Activated T-cell treated with anti-CD3 and anti-CD28 coated beads, Interleukin-2, amount 50 U/mL, for 72 hours (primary cell): ENCODE data around the gene PRRC2B. TPM values are rescaled to one million over a fixed set of nuclear protein-coding genes. Genes with fewer than 3 reads are reported as not detected.
"Not testable (repeated sequence)": the region's sequence is repeated elsewhere in the genome, so short reads cannot be mapped to it uniquely, and the experiment has no call there.

Experiments
- ATAC-seq, 2 donors: fragments of 150-1000 bp; cut with Tn5 transposase; replicated peaks in 1 of 2; 2 replicates each; pipeline ENCODE4 v1.10.0; 2021; ENCODE audit warnings: moderate library complexity in 2 of 2, mild to moderate bottlenecking in 1 of 2
- DNase-seq, 2 donors: peaks; one replicate each; pipeline ENCODE4 v3.0.0; 2021 to 2022; ENCODE audit warnings: mixed read lengths in 1 of 2
- H3K27ac Mint-ChIP-seq: one replicate; pipeline ENCODE4 v1.8.0; 2022; ENCODE audit warnings: mild to moderate bottlenecking, moderate library complexity, mixed read lengths
- H3K27me3 Mint-ChIP-seq: one replicate; pipeline ENCODE4 v1.8.0; 2022; ENCODE audit warnings: low read depth, mixed read lengths
- H3K36me3 Mint-ChIP-seq, 2 donors: one replicate each; pipeline ENCODE4 v1.8.0; 2022; ENCODE audit warnings: mixed read lengths in 2 of 2, mild to moderate bottlenecking in 1 of 2; ENCODE audit not compliant: insufficient read depth in 2 of 2
- H3K4me1 Mint-ChIP-seq: one replicate; pipeline ENCODE4 v1.8.0; 2022; ENCODE audit warnings: low read depth, mixed read lengths
- H3K4me3 Mint-ChIP-seq, 2 donors: one replicate each; pipeline ENCODE4 v1.8.0; 2022; ENCODE audit warnings: mild to moderate bottlenecking in 2 of 2, mixed read lengths in 2 of 2, moderate library complexity in 2 of 2
- H3K9me3 Mint-ChIP-seq, 2 donors: one replicate each; pipeline ENCODE4 v1.8.0; 2022; ENCODE audit warnings: mixed read lengths in 2 of 2
- total RNA-seq, 2 donors: library from RNA; stranded (reverse); gene quantifications; one replicate each; pipeline ENCODE4 v1.2.3, GENCODE V29; 2022

Gene PRRC2B
- total RNA-seq, 2 donors from 2014 or later = 179 to 214 TPM

- H3K9me3 Mint-ChIP-seq = no peaks in the 10 kb centered on the region
- peak overlapping the region; percentile 87 to 95 for H3K4me3 Mint-ChIP-seq
- H3K27ac Mint-ChIP-seq = peak overlapping the region; percentile 94
- no peaks in the 10 kb centered on the region for H3K27me3 Mint-ChIP-seq
- H3K4me1 Mint-ChIP-seq = peaks cover 61% of the 10 kb centered on the region
- DNase-seq (peak; percentile 78 to 87), ATAC-seq (peak; percentile 73 to 79)
- peaks cover 0 to 4% of the 10 kb centered on the region in 2 donors for H3K36me3 Mint-ChIP-seq
Observed at GRCh38 chr9:131395157-131396098, 1.5 kb downstream of the PRRC2B start.

DNA sequence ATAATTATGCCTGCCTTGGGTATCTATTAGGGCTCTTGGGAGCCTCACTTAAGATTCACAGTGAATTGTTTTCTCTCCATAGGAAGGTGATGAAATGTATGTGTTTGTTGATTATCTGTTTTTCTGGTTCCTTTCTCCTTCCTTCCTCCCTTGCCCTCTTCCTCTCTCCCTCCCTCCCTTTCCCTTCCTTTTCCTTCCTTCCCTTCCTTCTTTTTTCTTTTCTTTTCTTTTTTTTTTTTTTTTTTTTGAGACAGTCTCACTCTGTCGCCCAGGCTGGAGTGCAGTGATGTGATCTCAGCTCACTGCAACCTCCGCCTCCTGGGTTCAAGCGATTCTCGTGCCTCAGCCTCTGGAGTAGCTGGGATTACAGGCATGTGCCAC lies 2.2 kb downstream of the PRRC2B start:
- peaks cover 67% of the 10 kb centered on the region for H3K4me1 Mint-ChIP-seq
- H3K4me3 Mint-ChIP-seq = peak overlapping the region; percentile 87 to 95
- H3K27ac Mint-ChIP-seq = peak overlapping the region; percentile 85
- not testable (repeated sequence) for H3K36me3 Mint-ChIP-seq, H3K27me3 Mint-ChIP-seq, DNase-seq, H3K9me3 Mint-ChIP-seq, ATAC-seq

- H3K36me3 Mint-ChIP-seq = peaks cover 0 to 9% of the 10 kb centered on the region in 2 donors
- H3K4me3 Mint-ChIP-seq = peak overlapping the region; percentile 87 to 95
- ATAC-seq (no peak), DNase-seq (no peak)
- H3K27me3 Mint-ChIP-seq = no peaks in the 10 kb centered on the region
- peaks cover 73% of the 10 kb centered on the region for H3K4me1 Mint-ChIP-seq
- H3K9me3 Mint-ChIP-seq = no peaks in the 10 kb centered on the region
- H3K27ac Mint-ChIP-seq = peak overlapping the region; percentile 85
Observed at GRCh38 chr9:131396626-131397025, 2.7 kb downstream of the PRRC2B start.

DNA sequence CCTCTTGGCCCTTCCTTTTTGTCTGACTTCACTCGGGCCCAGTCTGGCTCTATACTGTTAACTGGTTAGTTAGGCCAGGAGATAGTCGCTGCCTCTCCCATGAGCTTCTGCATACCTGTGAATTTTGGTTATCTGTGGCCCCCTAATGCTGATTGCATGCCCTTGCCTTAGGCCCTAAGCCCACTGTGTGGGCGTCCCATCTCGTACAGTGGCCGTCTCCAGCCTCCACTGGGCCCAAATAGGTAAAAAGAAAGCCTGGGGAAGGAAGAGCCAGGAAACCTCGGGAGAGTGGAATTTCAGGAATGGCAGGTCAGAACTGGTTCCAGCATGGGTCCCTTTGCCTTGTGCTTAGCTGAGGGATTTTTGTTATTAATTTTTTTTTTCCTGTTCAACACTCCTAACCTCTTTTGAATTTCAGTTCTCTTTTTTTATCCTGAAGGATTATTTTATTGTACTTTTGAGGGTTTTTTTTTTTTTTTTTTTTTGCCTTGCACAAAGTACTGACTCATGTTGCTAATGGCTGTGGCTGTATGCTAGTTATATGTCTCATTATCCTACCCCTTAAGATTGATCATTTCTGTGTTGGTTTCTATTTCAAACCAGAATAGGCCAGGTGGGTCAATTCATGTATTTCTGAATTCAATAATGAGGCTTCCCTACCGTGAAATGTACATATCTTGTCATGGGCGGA lies 3.4 kb downstream of the PRRC2B start:
- Mint-ChIP-seq H3K27ac (peak overlapping the region; percentile 94), H3K27me3 (no peaks in the 10 kb centered on the region), H3K36me3 (peaks cover 1 to 9% of the 10 kb centered on the region in 2 donors), H3K9me3 (no peaks in the 10 kb centered on the region), H3K4me3 (peak overlapping the region; percentile 87 to 95), H3K4me1 (peaks cover 79% of the 10 kb centered on the region)
- ATAC-seq = peak in 1 of 2 donors; percentile 19
- no peak for DNase-seq

DNA sequence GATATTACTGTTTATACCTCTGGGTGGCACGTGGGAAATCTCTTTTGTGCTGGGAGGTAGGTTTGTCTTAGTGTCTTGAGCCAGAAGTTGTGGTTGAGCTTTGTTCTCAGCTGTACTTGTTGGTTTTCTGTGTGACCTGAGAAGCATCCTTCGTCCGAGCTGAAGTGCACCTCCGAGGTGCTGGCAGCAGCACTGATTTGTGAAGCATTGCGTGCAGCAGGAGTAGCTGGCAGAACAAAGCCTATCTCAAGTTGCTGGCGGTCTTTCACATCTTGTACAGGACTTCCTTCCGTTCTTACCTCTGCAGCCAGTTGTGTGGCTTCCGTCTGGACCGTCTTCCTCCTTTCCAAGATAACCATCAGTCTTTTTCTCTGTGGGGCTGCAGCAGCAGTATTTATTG lies 4.3 kb downstream of the PRRC2B start:
- peak overlapping the region; percentile 87 to 95 for H3K4me3 Mint-ChIP-seq
- peak; percentile 51 to 54 for DNase-seq
- peak; percentile 5 to 20 for ATAC-seq
- H3K36me3 Mint-ChIP-seq = peaks cover 1 to 14% of the 10 kb centered on the region in 2 donors
- no peaks in the 10 kb centered on the region for H3K27me3 Mint-ChIP-seq
- H3K27ac Mint-ChIP-seq = peak overlapping the region; percentile 94
- no peaks in the 10 kb centered on the region for H3K9me3 Mint-ChIP-seq
- peaks cover 84% of the 10 kb centered on the region for H3K4me1 Mint-ChIP-seq

GRCh38 chr9:131399972-131400371 lies 6.1 kb downstream of the PRRC2B start:
- no peak for ATAC-seq
- Mint-ChIP-seq H3K4me3 (peak overlapping the region; percentile 59 to 95), H3K4me1 (peaks cover 98% of the 10 kb centered on the region), H3K27ac (peak overlapping the region; percentile 47), H3K27me3 (no peaks in the 10 kb centered on the region), H3K36me3 (peaks cover 1 to 14% of the 10 kb centered on the region in 2 donors), H3K9me3 (no peaks in the 10 kb centered on the region)
- no peak for DNase-seq

GRCh38 chr9:131400627-131401026 lies 6.7 kb downstream of the PRRC2B start:
- Mint-ChIP-seq H3K9me3 (no peaks in the 10 kb centered on the region), H3K4me1 (peaks cover 100% of the 10 kb centered on the region), H3K27me3 (no peaks in the 10 kb centered on the region), H3K27ac (peak overlapping the region; percentile 85), H3K4me3 (peak overlapping the region; percentile 59 to 95), H3K36me3 (peaks cover 1 to 13% of the 10 kb centered on the region in 2 donors)
- no peak for ATAC-seq
- DNase-seq = no peak

DNA sequence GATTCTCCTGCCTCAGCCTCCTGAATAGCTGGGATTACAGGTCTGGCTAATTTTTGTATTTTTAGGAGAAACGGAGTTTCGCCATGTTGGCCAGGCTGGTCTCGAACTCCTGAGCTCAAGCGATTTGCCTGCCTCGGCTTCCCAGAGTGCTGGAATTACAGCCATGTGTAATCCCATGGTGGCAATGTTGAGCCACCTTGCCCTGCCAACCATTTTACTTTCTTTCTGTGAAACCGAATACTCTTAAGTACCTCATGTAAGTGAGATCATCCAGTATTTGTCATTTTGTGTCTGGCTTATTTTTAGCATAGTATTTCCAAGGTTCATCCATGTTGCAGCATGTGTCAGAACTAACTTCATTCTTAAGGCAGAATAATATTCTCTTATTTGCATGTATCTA lies 8.2 kb downstream of the PRRC2B start:
- Mint-ChIP-seq H3K9me3 (no peaks in the 10 kb centered on the region), H3K36me3 (peaks cover 1 to 13% of the 10 kb centered on the region in 2 donors), H3K4me1 (peaks cover 100% of the 10 kb centered on the region), H3K27ac (peak overlapping the region; percentile 85), H3K27me3 (no peaks in the 10 kb centered on the region), H3K4me3 (peak overlapping the region; percentile 18 to 80)
- no peak for ATAC-seq
- DNase-seq = no peak

- H3K4me1 Mint-ChIP-seq = peaks cover 100% of the 10 kb centered on the region
- no peaks in the 10 kb centered on the region for H3K27me3 Mint-ChIP-seq
- DNase-seq = no peak
- peak overlapping the region; percentile 41 to 80 for H3K4me3 Mint-ChIP-seq
- no peak for ATAC-seq
- peak overlapping the region; percentile 85 for H3K27ac Mint-ChIP-seq
- H3K36me3 Mint-ChIP-seq = peaks cover 1 to 12% of the 10 kb centered on the region in 2 donors
- no peaks in the 10 kb centered on the region for H3K9me3 Mint-ChIP-seq
Observed at GRCh38 chr9:131402738-131403492, 9.0 kb downstream of the PRRC2B start.

DNA sequence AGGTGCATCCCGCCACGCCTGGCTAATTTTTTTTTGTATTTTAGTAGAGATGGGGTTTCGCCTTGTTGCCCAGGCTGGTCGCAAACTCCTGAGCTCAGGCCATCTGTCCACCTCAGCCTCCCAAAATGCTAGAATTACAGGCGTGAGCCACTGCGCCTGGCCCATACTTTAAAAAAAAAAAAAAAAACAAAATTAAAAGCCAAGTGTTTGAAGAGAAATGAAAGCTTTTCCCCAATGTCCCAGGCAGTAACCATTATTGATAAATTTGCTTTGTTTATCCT lies 9.5 kb downstream of the PRRC2B start:
- no peak for ATAC-seq
- no peaks in the 10 kb centered on the region for H3K27me3 Mint-ChIP-seq
- no peak overlapping the region for H3K27ac Mint-ChIP-seq

GRCh38 chr9:131404581-131404980 lies 10.7 kb downstream of the PRRC2B start:
- DNase-seq (no peak), ATAC-seq (no peak)
- H3K9me3 Mint-ChIP-seq = no peaks in the 10 kb centered on the region
- peaks cover 1 to 10% of the 10 kb centered on the region in 2 donors for H3K36me3 Mint-ChIP-seq
- H3K4me3 Mint-ChIP-seq = peak overlapping the region; percentile 84 to 86
- H3K4me1 Mint-ChIP-seq = peaks cover 100% of the 10 kb centered on the region
- peak overlapping the region; percentile 7 for H3K27ac Mint-ChIP-seq
- H3K27me3 Mint-ChIP-seq = no peaks in the 10 kb centered on the region

More for the DNA sequence above, 9.5 kb downstream of the PRRC2B start:
- H3K9me3 Mint-ChIP-seq = no peaks in the 10 kb centered on the region
- peaks cover 100% of the 10 kb centered on the region for H3K4me1 Mint-ChIP-seq
- H3K4me3 Mint-ChIP-seq = no peak overlapping the region
- DNase-seq = no peak
- peaks cover 1 to 12% of the 10 kb centered on the region in 2 donors for H3K36me3 Mint-ChIP-seq

GRCh38 chr9:131404987-131405386 lies 11.1 kb downstream of the PRRC2B start:
- Mint-ChIP-seq H3K9me3 (no peaks in the 10 kb centered on the region), H3K4me3 (peak overlapping the region; percentile 84 to 86), H3K27ac (peak overlapping the region; percentile 7), H3K4me1 (peaks cover 100% of the 10 kb centered on the region), H3K27me3 (no peaks in the 10 kb centered on the region), H3K36me3 (peaks cover 1 to 11% of the 10 kb centered on the region in 2 donors)
- DNase-seq (no peak), ATAC-seq (no peak)

GRCh38 chr9:131405428-131405827 lies 11.5 kb downstream of the PRRC2B start:
- H3K27ac Mint-ChIP-seq = peak overlapping the region; percentile 7
- H3K36me3 Mint-ChIP-seq = peaks cover 1 to 14% of the 10 kb centered on the region in 2 donors
- H3K4me1 Mint-ChIP-seq = peaks cover 100% of the 10 kb centered on the region
- no peaks in the 10 kb centered on the region for H3K9me3 Mint-ChIP-seq
- peak overlapping the region; percentile 84 to 86 for H3K4me3 Mint-ChIP-seq
- ATAC-seq = no peak
- no peaks in the 10 kb centered on the region for H3K27me3 Mint-ChIP-seq
- DNase-seq = no peak
